ENCODE data around the gene KCNJ14.
"Not testable (repeated sequence)": the region's sequence is repeated elsewhere in the genome, so short reads cannot be mapped to it uniquely, and the experiment has no call there.

The KCNJ14 gene

DNA sequence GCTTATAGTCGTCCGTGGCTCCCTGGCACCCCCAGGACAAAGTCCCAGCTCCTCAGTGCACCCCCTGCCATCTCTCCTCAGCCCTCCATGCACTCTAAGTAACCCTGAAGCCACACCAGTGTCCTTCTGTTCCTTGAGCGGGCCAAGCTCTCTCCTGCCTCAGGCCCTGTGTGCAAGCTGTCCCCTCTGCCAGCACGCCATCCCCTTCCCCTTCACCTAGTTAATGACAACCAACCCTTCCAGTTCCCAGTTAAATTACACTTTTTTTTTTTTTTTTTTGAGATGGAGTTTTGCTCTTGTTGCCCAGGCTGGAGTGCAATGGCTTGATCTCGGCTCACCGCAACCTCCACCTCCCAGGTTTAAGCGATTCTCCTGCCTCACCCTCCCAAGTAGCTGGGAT lies 33.1 kb downstream of the KCNJ14 start:
- not testable (repeated sequence) for DNase-seq (ENCODE audit: low read depth)

DNA sequence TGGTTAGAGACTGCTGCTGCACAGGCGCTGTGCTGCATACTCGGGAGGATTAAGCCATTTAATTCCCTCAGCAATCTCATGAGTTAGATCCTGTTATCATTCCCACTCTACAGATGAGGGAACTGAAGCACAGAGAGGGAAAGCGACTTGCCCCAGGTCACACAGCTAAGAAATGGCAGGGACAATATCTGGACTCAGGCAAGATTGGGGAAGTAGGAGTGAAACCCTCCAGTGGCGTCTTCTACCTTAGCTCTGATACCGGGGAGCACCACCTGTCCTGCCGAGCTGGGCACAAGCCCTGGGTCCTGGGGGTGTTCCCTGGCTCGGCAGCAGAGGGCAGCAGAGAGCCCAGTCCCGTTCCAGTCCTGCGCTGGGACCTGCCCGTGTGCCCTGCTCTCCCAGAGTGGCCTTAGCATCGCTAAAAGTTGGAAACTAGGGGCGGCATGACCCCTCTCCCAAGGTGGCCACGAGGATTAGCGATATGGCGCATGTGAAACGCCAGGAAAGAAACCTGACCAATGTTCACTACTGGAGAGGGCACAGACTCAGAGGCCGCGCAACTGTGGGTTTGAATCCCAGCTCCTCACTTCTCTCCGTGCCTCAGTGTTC lies 34.3 kb downstream of the KCNJ14 start:
- DNase-seq (ENCODE audit: low read depth) = peak; percentile 77

GRCh38 chr19:48490981-48491792 lies 35.8 kb downstream of the KCNJ14 start:
- no peak for DNase-seq (ENCODE audit: low read depth)

DNA sequence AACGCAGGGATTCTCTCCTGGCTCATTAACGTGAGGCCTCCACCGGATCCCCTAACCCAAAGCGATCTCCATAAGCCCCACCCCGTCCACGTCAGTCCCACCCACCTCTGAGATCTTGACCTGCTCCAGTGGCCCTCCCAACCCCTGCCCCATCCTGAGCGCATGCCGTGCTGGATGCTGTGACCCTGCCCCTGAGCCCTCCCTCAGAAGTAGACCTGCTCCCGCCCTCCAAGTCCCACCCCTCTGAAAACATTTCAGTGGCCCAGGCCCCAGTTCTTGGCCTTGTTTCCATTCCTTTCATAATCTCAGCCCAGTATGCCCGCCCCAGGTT lies 36.4 kb downstream of the KCNJ14 start:
- DNase-seq (ENCODE audit: low read depth) = no peak

GRCh38 chr19:48492925-48493717 lies 37.7 kb downstream of the KCNJ14 start:
- DNase-seq (ENCODE audit: low read depth) = peak; percentile 61

DNA sequence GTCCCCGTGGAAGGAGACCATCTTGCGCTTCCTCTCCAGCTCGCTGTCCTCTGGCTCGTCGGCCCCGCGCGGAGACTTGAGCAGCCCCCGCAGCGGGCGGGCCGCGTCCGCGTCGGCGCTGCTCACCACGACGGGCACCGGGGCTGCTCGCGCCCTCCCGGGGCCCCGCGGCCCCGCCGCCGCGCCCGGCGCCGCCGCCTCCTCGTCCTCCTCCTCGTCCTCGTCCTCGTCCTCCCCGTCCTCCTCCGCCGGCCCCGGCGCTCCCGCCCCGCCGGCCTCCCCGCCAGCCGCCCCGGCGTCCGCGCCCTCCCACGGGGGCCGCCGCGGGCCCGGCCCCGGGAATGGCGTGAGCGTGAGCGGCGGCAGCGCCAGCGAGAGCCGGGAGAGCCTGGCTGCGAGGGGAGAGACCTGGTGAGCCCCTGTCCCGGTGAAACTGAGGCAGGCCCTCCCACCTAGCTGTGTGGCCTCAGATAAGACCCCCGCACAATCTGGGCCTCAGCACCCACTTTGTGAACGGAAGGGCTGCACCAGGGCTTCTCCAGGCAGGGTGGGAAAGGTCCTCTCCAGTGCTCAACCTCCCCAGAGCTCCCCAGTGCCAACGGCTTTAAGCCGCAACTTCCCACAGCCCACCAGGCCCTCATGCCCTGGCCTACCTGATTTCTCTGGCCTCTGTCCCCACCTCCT lies 38.5 kb downstream of the KCNJ14 start:
- no peak for DNase-seq (ENCODE audit: low read depth)

DNA sequence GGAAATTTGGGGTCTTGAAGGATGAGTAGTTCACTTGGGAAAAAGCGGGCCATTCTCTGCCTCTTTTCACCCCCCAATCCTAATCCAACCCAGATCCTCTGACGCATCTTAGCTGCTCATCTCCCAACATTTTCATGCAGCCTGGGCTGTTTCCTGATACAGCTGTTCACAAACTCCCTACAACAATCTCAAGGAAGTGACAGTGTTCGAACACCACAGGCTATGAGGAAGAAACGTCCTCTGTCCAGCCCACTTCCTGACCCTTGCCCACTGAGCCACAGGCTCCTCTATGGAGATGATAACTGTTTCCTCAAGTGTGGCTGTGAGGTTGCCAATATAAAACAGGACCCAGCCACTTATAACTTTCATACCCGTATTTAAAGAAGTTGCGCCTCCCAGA lies 40.0 kb downstream of the KCNJ14 start:
- no peak for DNase-seq (ENCODE audit: low read depth)

- no peak for DNase-seq (ENCODE audit: low read depth)
These were observed 41.8 kb downstream of the KCNJ14 start for GRCh38 chr19:48496959-48497727.

DNA sequence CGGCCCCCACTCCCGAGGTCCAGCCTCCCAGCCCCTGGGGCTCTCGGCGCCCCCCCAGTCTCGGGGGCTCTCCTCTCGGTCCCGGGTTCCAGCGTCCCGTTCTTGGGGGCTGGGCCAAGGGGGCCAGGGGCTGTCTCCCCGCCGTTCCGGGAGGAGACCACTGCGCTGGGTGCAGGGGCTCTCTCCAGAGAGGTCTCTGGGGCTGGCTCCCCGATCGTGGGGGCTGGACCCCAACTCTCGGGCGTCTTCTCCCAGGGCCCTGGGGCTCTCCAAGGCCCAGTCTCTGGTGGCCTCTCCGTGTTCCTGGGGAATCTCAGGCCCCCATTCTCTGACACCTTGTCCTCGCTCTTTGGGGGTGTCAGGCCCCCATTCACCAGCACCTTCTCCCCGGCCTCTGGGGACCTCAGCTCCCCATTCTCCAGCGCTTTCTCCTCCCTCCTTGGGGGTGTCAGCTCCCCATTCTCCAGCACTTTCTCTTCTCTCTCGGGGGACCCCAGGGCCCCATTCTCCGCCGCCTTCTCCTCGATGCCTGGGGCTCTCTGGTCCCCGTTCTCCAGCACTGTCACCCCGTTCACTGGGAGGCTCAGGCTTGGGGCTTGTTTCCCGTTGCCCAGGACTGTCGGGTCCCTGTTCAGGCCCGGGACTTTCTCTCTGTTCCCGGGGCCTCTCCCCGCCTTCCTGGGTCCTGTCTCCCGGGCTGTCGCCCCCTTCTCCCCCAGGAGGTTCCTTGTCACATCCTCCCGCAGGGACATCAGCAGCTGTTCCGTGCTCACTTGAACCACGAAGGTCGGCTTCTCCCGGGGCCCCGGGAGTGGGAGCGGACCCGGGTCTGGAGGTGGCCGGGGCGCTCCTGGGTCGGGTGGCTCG lies 42.6 kb downstream of the KCNJ14 start:
- no peak for DNase-seq (ENCODE audit: low read depth)

DNA sequence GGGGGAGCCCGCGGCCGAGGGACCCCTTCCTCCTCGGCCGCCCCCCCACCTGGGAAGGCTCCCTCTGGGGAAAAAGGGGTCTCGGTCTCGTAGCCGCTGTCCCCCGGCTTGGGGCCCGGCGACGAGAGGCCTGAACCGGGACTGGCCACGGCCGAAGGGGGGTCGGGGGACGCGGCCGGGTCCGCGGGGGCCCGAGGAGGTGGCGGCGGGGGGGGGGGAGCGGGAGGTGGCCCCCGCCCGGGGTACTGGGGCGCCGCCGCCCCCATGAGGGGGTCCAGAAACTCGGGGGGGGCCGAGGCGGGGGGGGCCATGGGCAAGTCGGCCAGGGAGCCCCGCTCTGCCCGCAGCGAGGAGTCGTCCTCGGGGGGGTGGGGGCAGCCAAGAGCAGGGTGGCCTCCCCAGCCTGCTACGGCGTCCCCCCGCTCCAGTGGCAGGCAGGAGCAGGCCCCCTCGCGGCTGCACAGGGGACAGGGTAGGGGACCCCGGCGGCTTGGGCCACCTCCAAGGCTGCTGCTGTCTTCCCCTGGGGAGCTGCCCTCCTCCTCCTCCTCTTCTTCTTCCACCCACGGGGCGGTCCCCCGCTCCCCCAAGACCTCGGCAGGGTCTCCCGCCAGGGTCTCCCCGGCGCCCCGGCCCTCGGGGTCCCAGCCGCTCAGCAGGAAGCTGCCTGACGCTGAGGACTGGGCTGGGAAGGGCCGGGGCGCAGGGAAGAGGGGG lies 43.4 kb downstream of the KCNJ14 start:
- no peak for DNase-seq (ENCODE audit: low read depth)

DNA sequence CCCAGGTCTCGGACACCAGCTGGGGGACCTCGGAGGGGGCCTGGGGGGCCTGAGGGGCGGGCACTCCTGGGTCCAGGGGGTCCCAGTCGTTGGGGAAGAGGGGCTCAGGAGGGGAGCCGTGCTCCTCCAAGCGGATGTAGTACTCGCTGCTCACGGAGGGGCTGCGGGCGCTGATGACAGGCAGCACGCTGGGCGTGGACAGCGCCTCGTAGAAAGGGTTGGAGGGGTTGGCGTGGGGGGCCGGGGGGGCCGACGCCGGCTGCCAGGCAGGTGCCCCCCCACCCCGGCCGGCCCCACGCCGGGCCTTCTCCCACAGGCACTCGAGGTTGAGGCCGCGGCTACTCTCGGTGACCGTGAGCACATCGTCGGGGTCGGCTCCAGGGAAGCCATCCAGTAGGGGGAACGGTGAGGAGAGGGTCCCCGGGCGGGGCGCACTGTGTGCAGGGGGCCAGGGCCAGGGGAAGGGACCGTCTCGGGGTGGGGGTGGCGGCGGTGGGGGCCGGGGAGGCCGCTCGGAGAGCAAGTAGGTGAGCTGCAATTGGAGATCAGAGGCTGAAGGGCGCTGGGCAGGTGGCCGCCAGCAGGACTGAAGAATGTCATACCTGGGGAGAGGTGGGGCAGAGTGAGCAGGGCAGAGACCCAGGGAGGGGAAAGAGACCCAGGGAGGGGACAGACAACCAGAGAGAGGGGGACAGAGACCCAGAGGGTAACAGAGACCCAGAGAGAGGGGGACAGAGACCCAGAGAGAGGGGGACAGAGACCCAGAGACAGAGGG lies 44.1 kb downstream of the KCNJ14 start:
- DNase-seq (ENCODE audit: low read depth) = no peak

DNA sequence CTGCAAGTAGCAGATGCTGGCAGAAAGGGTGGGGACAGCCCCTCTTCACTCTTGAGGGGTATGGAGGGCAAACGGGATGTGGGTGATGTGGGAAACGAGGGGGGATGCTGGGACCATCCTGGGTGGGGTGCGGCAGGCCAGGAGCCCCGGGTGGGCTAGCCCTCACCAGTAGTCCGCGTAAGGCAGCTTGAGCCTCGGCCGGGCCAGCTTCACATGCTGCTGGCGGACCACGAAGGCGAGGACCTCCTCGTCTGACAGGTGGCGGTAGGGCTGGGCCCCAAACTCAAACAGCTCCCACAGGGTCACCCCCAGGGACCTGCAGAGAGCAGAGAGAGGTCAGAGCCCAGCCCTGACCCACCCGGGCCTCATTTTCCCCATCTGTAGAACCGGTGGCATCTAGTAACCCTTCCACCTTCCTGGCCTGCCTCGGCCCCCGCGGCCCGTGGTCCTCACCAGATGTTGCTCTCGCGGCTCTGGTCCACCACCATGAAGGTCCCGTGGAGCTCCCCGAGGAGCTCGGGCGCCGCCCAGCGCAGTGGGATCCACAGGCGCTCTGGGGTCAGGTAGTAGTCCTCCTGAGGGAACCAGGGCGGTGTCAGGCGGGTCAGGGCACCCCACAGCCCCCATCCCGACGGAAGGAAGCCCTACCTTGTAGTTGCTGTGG lies 45.6 kb downstream of the KCNJ14 start:
- DNase-seq (ENCODE audit: low read depth) = no peak

DNA sequence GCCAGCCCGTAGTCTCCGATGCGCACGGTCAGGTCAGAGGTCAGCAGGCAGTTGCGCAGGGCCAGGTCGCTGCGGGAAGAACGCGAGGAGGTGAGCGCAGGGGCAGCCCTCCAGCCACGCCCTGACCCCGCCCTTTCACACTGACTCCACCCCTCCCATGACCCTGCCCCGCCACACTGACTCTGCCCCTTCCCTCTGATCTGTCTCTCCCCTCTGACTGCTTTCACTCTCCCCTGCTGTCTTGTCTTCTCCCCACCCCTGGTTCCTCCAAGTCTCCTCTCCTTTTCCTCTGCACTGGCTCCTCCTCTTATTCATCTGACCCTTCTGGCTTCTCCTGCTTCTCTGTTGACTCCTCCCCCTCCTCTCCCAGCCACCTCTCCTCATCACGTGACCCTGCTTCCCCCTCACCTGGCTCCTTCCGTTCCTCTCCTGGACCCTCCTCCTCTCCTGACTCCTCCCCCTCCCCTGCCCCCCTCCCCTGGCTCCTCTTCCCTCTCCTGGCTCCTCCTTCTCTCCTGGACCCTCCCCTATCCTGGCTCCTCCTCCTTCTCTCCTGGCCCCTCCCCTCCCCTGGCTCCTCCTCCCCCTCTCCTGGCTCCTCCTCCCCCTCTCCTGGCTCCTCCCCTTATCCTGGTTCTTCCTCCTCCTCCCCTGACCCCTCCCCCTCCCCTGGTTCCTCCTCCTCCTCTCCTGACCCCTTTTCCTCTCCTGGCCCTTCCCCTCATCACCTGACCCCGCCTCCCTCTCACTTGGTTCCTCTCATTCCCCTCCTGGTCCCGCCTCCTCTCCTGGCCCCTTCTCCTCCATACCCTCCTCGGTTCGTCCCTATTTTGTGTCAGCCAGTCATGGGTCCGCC lies 46.3 kb downstream of the KCNJ14 start:
- DNase-seq (ENCODE audit: low read depth) = no peak

DNA sequence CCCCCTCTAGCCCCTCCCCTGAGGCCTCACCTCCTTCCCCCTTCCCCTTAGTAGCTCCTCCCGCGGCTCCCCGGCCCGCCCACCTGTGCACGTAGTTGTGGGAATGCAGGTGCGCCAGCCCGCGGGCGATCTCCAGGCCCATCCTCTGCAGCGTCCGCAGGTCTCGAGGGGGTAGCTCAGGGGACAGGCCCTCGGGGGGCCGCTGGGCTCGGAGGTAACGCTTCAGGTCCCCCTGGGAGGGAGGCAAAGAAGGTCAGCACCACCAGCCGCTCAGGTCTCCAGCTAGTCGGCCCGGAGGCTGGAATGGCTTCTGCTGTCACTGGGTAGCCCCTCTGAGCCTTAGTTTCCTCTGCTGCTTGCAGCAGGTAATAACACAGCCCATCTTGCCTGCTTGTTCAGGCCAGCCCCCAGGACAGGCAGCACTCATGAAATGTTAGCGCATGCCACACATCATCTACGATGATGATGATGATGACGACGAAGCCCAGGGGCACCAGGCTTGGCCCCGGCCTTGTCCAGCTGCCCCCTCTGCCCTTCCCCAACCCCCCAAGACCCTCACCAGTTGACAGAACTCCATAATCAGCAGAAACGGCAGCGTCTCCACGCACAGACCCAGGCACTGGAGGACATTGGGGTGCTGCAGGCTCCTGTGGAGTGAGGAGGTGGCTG lies 47.1 kb downstream of the KCNJ14 start:
- DNase-seq (ENCODE audit: low read depth) = no peak

- DNase-seq (ENCODE audit: low read depth) = no peak
These were observed 50.9 kb downstream of the KCNJ14 start for GRCh38 chr19:48506138-48506733.

- no peak for DNase-seq (ENCODE audit: low read depth)
These were observed 52.6 kb downstream of the KCNJ14 start for GRCh38 chr19:48507911-48508439.

Data from stimulated activated CD8-positive, alpha-beta memory T cell treated with anti-CD3 and anti-CD28 coated beads, Interleukin-7, amount 100 ng/mL, for 24 hours (primary cell).